ENCODE results near the gene SPATS2L.

Gene SPATS2L

GRCh38 chr2:200525882-200526651 is 219.6 kb downstream of the SPATS2L start, which contains the start of gene SGO2:
Gene SGO2, plus strand, starts transcription at chr2:200526207. Its CDS starts 6,769 bp downstream, at chr2:200532976.
- DNase-seq, result peak; percentile 7

DNA sequence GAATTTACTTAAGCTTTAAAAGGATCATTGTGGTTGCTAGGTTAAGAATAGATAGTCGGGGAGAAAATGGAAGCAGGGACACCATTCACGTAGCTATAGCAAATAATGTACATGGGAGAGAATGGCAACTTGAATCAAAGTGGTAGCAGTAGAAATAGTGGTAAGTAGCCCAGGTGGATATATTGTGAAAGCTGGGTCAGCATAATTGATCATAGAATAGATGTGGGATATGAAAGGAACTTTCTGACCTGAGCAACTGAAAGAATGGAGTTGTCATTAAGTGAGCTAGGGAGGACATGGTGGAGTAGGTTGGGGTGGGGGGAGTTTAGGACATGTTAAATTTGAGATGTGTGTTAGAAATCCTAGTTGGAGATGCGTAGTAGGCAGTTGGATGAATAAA is 221.7 kb downstream of the SPATS2L start:
- no peak for DNase-seq
